Activated CD8-positive, alpha-beta T cell treated with anti-CD3 and anti-CD28 coated beads, Interleukin-2, amount 10 ng/mL, durations not matched to agents 7 days and 5 days (primary cell): ENCODE measurements around the gene HSPA6. TPM values are rescaled to one million over a fixed set of nuclear protein-coding genes. Genes with fewer than 3 reads are reported as not detected.
"Not testable (repeated sequence)": the region's sequence is repeated elsewhere in the genome, so short reads cannot be mapped to it uniquely, and the experiment has no call there.

Experiments
- ATAC-seq: fragments of 150-1000 bp; cut with Tn5 transposase; one replicate; pipeline ENCODE4 v1.10.0; 2021; ENCODE audit warnings: moderate library complexity
- CTCF ChIA-PET: fragments of 350-600 bp; sonication (Branson Sonifier 250); formaldehyde crosslinking; loops from one replicate; lab custom pipeline; 2021; ENCODE audit warnings: antibody characterized with exemption; lab: Charles Lee
- POLR2A ChIA-PET: fragments of 350-600 bp; sonication (Branson Sonifier 250); formaldehyde crosslinking; loops from one replicate; lab custom pipeline; 2021; ENCODE audit warnings: antibody characterized with exemption; lab: Charles Lee
- DNase-seq: peaks from one replicate; pipeline ENCODE4 v3.0.0-alpha.2; 2020
- H3K27ac Mint-ChIP-seq: one replicate; pipeline ENCODE4 v1.8.0; 2021; ENCODE audit warnings: mild to moderate bottlenecking, mixed read lengths
- H3K27me3 Mint-ChIP-seq: one replicate; pipeline ENCODE4 v1.8.0; 2021; ENCODE audit warnings: low read depth, mixed read lengths
- H3K36me3 Mint-ChIP-seq: one replicate; pipeline ENCODE4 v1.8.0; 2021; ENCODE audit warnings: low read depth, mixed read lengths
- H3K4me1 Mint-ChIP-seq: one replicate; pipeline ENCODE4 v1.8.0; 2021; ENCODE audit warnings: low read depth, mixed read lengths
- H3K4me3 Mint-ChIP-seq: one replicate; pipeline ENCODE4 v1.8.0; 2021; ENCODE audit warnings: mild to moderate bottlenecking, mixed read lengths
- H3K9me3 Mint-ChIP-seq: one replicate; pipeline ENCODE4 v1.8.0; 2022; ENCODE audit warnings: mixed read lengths; ENCODE audit not compliant: insufficient read depth
- total RNA-seq, 2 experiments: library from RNA; stranded (reverse); gene quantifications; one replicate each; pipeline ENCODE4 v1.2.3, GENCODE V29; 2021

The HSPA6 gene
- total RNA-seq, 2 experiments from 2014 or later = 0.94 to 1.1 TPM

DNA sequence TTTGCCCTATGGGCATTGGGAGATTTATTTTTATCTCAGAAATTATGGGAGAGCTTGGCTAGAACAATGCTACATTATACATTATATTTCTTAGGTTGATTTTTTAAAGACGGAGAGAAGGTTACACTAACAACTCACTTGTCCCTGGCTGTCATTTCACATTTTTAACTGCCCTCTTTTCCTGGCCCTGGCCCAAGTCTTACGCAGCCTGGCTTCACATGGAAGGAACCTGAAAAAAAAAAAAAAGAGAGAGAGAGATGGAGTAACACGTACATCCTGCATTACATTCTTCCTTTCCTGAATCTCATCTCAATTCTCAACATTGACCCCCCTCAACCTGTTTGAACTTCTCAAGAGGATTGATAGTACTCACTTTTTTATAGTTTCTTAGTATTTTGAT, 4.2 kb downstream of the HSPA6 start:
- ATAC-seq, H3K36me3 Mint-ChIP-seq, H3K4me3 Mint-ChIP-seq, CTCF ChIA-PET, POLR2A ChIA-PET, DNase-seq, H3K9me3 Mint-ChIP-seq, H3K27ac Mint-ChIP-seq: not testable (repeated sequence)
- H3K4me1 Mint-ChIP-seq = peaks cover 25% of the 10 kb centered on the region
- peaks cover 14% of the 10 kb centered on the region for H3K27me3 Mint-ChIP-seq

DNA sequence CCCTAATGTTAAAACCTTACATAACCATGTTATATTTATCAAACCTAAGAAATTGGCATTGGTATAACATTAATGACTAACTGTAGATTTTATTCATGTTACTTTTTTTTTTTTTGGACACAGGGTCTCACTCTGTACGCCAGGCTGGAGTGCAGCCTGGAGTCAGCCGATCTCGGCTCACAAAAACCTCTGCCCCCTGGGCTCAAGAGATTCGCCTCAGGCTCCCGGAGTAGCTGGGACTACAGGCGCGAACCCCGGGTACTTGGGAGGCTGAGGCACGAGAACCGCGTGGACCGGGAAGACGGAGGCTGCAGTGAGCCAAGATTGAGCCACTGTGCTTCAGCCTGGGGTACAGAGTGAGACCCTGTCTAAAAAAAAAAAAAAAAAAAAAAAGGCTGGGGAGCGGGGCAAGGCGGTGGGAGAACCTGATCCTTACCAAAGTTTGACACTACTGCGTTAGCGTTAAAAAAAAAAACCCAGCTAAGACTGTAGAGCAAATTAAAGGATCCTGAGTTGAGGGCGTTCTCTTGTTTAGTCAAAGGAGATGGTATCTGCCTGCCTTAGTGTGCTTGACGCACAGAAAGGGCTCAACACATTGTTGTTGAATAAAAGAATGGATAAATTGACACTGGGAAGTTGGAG, 5.2 kb downstream of the HSPA6 start:
- CTCF ChIA-PET, DNase-seq, ATAC-seq, H3K36me3 Mint-ChIP-seq, H3K9me3 Mint-ChIP-seq, POLR2A ChIA-PET: not testable (repeated sequence)
- peaks cover 12% of the 10 kb centered on the region for H3K27me3 Mint-ChIP-seq
- H3K4me3 Mint-ChIP-seq = peak overlapping the region; percentile 93
- peaks cover 23% of the 10 kb centered on the region for H3K4me1 Mint-ChIP-seq
- peak overlapping the region; percentile 95 for H3K27ac Mint-ChIP-seq

- peak overlapping the region; percentile 93 for H3K4me3 Mint-ChIP-seq
- peak overlapping the region; percentile 95 for H3K27ac Mint-ChIP-seq
- POLR2A ChIA-PET = interaction anchor here (1.8 kb wide), 1 partner anchor 10 kb away, joined by 11 read pairs; no protein-coding TSS in a partner anchor
- ATAC-seq = peak; percentile 47
- DNase-seq = peak; percentile 78
- CTCF ChIA-PET = interaction anchor here (1.2 to 2.6 kb wide), 2 partner anchors 45 to 209 kb away, joined by 3 to 12 read pairs; no protein-coding TSS in a partner anchor
- H3K36me3 Mint-ChIP-seq, H3K9me3 Mint-ChIP-seq: not testable (repeated sequence)
- peaks cover 20% of the 10 kb centered on the region for H3K4me1 Mint-ChIP-seq
- H3K27me3 Mint-ChIP-seq = peaks cover 10% of the 10 kb centered on the region
Measured at GRCh38 chr1:161530158-161530557, 5.8 kb downstream of the HSPA6 start.

DNA sequence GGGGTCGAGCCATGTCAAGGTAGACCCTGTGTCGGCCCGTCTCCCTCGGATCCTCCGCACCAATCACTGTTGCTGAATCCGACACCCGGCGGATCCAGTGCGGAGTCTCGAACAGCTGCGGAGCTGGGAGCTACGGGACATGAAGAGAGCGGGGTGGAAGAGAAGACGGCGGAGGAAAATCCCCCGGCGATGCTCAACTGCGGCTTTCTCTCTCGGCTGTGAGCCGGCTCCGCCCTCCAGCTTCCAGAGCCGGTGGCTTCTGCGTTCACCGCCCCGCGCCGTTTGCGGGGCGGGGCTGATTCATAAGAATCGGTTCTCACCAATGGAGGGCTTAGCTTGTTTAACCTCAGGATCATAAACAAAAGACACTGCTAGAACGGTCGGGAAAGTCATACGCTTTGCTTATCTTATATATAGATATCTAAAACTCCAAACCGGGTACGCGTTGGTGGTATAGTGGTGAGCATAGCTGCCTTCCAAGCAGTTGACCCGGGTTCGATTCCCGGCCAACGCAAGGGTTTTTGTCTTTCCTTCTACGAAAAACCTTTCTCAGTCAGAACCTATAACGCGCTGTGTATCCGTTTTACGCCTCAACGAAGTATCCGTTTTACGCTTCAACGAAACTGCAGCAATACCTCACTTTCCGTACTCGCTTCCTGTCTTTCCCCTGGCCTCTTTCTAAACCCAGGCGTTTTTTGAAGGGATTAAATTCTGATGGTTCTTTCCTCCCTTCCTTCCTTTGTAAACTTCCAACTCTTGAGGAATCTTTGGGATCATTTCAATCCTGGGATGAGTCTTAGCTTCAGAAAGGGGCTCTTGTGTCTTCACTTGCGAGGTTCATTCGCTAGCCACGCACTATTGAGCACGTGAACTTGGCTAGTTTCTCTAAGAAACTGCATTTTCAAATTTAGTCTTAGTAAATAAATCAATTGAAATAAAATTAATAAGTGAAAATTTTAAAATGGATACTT, 6.6 kb downstream of the HSPA6 start:
- ChIA-PET CTCF (interaction anchor here (1.0 to 2.6 kb wide), 5 partner anchors 9 to 208 kb away, joined by 3 to 12 read pairs (median 6); no protein-coding TSS in a partner anchor), POLR2A (interaction anchor here (0.6 to 2.0 kb wide), 3 partner anchors 9 to 348 kb away, joined by 3 to 11 read pairs (median 6); partner anchors contain the start of gene DUSP12)
- not testable (repeated sequence) for H3K9me3 Mint-ChIP-seq, H3K27me3 Mint-ChIP-seq, H3K36me3 Mint-ChIP-seq
- DNase-seq (peak; percentile 95), ATAC-seq (peak; percentile 87)
- peak overlapping the region; percentile 95 for H3K27ac Mint-ChIP-seq
- peak overlapping the region; percentile 93 for H3K4me3 Mint-ChIP-seq
- peaks cover 18% of the 10 kb centered on the region for H3K4me1 Mint-ChIP-seq

GRCh38 chr1:161531986-161532643, 7.8 kb downstream of the HSPA6 start:
- ATAC-seq (no peak), DNase-seq (no peak)
- peaks cover 6% of the 10 kb centered on the region for H3K36me3 Mint-ChIP-seq
- CTCF ChIA-PET = interaction anchor here (0.8 to 2.6 kb wide), 4 partner anchors 10 to 207 kb away, joined by 3 to 12 read pairs (median 6); no protein-coding TSS in a partner anchor
- POLR2A ChIA-PET = interaction anchor here (1.8 to 2.0 kb wide), 2 partner anchors 8 to 217 kb away, joined by 6 to 11 read pairs; partner anchors contain the start of gene DUSP12
- H3K27me3 Mint-ChIP-seq = peaks cover 8% of the 10 kb centered on the region
- H3K4me3 Mint-ChIP-seq = no peak overlapping the region
- peak overlapping the region; percentile 57 for H3K27ac Mint-ChIP-seq
- no peaks in the 10 kb centered on the region for H3K9me3 Mint-ChIP-seq
- H3K4me1 Mint-ChIP-seq = peaks cover 23% of the 10 kb centered on the region

DNA sequence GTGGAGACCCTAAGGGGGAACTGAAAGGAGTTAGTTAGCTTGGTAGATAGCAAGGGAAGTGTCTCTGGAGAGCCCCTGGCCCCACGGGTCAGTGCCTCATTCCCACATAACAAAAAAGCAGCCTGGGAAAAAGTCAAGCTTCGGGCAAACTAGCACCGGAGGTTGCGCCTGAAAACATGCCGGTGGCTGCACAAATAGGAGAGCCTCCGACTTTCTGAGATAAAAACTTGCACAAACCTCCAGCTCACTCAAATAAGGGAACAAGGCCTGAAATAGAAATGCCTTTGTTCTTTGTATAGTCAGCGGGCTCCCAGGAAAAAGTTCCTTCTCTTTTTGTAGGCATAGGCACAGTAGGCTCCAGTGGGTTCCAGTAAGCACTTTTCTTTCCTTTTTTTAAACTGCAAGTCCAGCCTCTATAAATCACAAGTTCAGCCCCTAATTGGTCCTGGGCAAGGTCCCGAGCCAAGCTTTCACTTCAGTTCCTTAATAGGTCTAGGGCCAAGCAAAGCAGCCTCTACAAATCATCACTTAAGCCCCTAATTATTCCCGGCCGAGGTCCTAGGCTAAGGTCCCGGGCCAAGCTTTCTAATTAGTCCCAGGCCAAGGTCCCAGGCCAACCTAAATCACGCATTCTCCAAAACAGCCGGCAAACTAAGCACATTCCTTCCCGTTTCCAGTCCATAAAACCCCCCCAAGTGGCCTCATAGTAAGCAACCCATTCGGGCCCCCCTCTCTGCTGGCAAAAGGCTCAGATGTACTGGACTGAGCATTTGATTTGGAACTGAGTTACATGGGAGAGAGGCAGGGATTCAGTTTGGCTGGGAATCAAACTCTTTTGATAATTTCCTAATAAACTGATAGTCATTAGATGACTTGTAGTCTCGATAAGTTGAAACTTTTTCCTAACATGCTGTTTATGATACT, 8.6 kb downstream of the HSPA6 start:
- not testable (repeated sequence) for DNase-seq, H3K27ac Mint-ChIP-seq

DNA sequence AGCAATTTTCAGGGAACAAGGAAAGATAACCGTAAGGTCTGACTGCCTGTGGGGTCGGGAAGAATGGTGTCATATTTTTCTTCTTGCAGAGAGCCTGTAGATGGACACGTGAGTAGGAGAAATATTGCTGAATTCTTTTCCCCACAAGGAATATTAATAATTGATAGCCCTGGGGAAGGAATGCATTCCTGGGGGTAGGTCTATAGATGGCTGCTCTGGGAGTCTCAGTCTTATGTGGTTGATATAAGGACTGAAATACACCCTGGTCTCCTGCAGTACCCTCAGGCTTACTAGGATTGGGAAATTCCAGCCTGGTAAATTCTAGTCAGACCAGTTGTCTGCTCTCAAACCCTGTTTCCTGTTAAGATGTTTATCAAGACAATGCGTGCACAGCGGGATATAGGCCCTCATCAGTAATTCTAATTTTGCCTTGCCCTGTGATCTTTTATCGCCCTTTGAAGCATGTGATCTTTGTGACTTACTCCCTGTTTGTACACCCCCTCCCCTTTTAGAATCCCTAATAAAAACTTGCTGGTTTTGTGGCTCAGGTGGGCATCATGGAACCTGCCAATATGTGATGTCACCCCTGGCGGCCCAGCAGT, 12.8 kb downstream of the HSPA6 start:
- H3K27ac Mint-ChIP-seq, POLR2A ChIA-PET, H3K27me3 Mint-ChIP-seq, ATAC-seq, H3K9me3 Mint-ChIP-seq, CTCF ChIA-PET, H3K4me3 Mint-ChIP-seq, DNase-seq: not testable (repeated sequence)
- Mint-ChIP-seq H3K4me1 (peaks cover 45% of the 10 kb centered on the region), H3K36me3 (peaks cover 14% of the 10 kb centered on the region)

More for the DNA sequence above, 8.6 kb downstream of the HSPA6 start:
- CTCF ChIA-PET = interaction anchor here (0.8 to 2.6 kb wide), 4 partner anchors 9 to 206 kb away, joined by 3 to 12 read pairs (median 6); no protein-coding TSS in a partner anchor
- H3K9me3 Mint-ChIP-seq, H3K27me3 Mint-ChIP-seq, H3K4me3 Mint-ChIP-seq, ATAC-seq, POLR2A ChIA-PET: not testable (repeated sequence)
- Mint-ChIP-seq H3K36me3 (peaks cover 11% of the 10 kb centered on the region), H3K4me1 (peaks cover 28% of the 10 kb centered on the region)

DNA sequence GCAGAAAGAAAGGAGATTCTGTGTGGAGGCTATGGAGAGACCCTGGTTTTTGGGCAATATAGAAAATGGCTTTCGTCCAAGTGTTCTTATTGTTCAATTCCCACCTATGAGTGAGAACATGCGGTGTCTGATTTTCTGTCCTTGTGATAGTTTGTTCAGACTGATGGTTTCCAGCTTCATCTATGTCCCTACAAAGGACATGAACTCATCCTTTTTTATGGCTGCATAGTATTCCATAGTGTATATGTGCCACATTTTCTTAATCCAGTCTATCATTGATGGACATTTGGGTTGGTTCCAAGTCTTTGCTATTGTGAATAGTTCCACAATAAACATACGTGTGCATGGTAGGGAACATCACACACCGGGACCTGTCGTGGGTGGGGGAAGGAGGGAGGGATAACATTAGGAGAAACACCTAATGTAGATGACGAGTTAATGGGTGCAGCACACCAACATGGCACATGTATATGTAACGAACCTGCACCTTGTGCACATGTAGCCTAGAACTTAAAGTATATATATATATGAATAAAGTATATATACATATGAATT, 14.7 kb downstream of the HSPA6 start:
- peaks cover 14% of the 10 kb centered on the region for H3K36me3 Mint-ChIP-seq
- DNase-seq, ATAC-seq, H3K27ac Mint-ChIP-seq, H3K27me3 Mint-ChIP-seq, H3K9me3 Mint-ChIP-seq: not testable (repeated sequence)
- POLR2A ChIA-PET = interaction anchor here (0.8 to 1.7 kb wide), 3 partner anchors 8 to 191 kb away, joined by 3 to 11 read pairs (median 4); no protein-coding TSS in a partner anchor
- CTCF ChIA-PET = interaction anchor here (1.0 to 1.1 kb wide), 3 partner anchors 15 to 199 kb away, joined by 3 to 6 read pairs (median 4); no protein-coding TSS in a partner anchor
- H3K4me3 Mint-ChIP-seq = peak overlapping the region; percentile 88
- H3K4me1 Mint-ChIP-seq = peaks cover 57% of the 10 kb centered on the region

DNA sequence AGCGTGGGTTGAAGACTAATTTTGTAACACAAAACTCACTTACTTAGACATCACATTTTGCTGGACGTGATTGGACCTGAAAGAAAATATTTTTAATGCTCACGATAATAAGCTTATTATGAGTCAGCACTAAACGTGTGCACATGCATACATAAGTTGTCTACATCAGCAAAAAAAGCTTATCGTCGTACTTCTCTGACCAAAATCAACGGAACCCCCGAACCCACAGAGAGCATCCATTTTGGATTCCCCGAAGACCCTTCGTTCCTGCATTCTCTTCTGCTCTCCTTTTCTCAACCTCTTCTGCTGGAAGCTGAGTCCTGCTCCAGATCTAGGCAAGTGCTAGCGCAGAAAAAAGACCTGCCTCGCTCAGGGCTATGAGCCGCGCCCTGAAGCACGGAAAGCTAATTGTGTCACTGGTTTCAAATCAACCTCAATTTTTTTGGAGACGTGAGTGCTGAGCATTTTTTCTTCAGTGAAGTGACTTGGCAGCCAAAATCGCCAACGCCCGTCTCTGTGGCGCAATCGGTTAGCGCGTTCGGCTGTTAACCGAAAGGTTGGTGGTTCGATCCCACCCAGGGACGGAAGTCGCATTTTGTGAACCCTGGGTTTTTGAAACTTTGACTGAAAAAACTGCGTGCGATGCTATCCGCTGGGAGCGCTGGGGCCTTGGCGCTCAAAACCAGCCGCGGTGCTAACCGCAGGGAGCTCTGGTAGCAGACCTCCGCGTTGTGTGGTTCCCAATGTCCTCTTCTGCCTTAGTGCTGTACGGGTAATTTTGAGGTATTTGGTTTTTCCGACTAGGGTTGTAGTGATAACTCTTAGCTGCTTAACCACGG, 15.6 kb downstream of the HSPA6 start:
- ChIA-PET POLR2A (interaction anchor here (0.7 to 1.7 kb wide), 5 partner anchors 9 to 210 kb away, joined by 3 to 11 read pairs (median 4); partner anchors contain the start of gene DUSP12), CTCF (interaction anchor here (0.9 to 1.4 kb wide), 6 partner anchors 9 to 202 kb away, joined by 3 to 6 read pairs (median 4); no protein-coding TSS in a partner anchor)
- Mint-ChIP-seq H3K4me1 (peaks cover 62% of the 10 kb centered on the region), H3K27ac (peak overlapping the region; percentile 98), H3K36me3 (peaks cover 14% of the 10 kb centered on the region), H3K4me3 (peak overlapping the region; percentile 88)
- ATAC-seq (peak; percentile 75), DNase-seq (peak; percentile 94)
- not testable (repeated sequence) for H3K27me3 Mint-ChIP-seq, H3K9me3 Mint-ChIP-seq
